Breast epithelium (tissue), 4 donors: ENCODE data around the gene UTP3. TPM values are rescaled to one million over a fixed set of nuclear protein-coding genes. Genes with fewer than 3 reads are reported as not detected.
A peak's percentile ranks its signal among the peaks of the same experiment; 100 is the strongest.
"Not testable (repeated sequence)": the region's sequence is repeated elsewhere in the genome, so short reads cannot be mapped to it uniquely, and the experiment has no call there.

ENCODE experiments used
- DNase-seq, 2 donors: peaks; one replicate each; pipeline ENCODE4 v3.0.0-alpha.2; 2019; ENCODE audit warnings: low spot score in 2 of 2
- H3K27ac ChIP-seq, 2 donors: fragments of 200-600 bp; sonication (generic) in 1 of 2; one replicate each; pipeline ENCODE4 v1.5.1; 2016 to 2019; ENCODE audit warnings: mild to moderate bottlenecking in 1 of 2
- H3K27me3 ChIP-seq, 2 donors: fragments of 200-600 bp; sonication (generic) in 1 of 2; one replicate each; pipeline versions ENCODE4 v1.5.1 to v1.6.0; 2017 to 2019; ENCODE audit warnings: control low read depth in 1 of 2, mild to moderate bottlenecking in 1 of 2
- H3K36me3 ChIP-seq: fragments of 200-600 bp; one replicate; pipeline ENCODE4 v1.5.1; 2019
- H3K4me1 ChIP-seq, 2 donors: fragments of 200-600 bp; sonication (generic); one replicate each; pipeline ENCODE4 v1.5.1; 2016 to 2019; ENCODE audit warnings: control low read depth in 1 of 2
- H3K4me3 ChIP-seq, 3 donors: fragments of 200-600 bp; sonication (generic); 1 replicate in 2 of 3; 2 replicates in 1 of 3; pipeline ENCODE4 v1.5.1; 2016 to 2019; ENCODE audit warnings: mild to moderate bottlenecking in 3 of 3, moderate library complexity in 2 of 3
- H3K9me3 ChIP-seq, 2 donors: fragments of 200-600 bp; sonication (generic) in 1 of 2; one replicate each; pipeline ENCODE4 v1.5.1; 2016 to 2019; ENCODE audit warnings: control low read depth in 1 of 2
- CTCF ChIP-seq, 3 donors: fragments of 450-650 bp; IDR thresholded peaks; one replicate each; pipeline ENCODE4 v1.5.1; 2016 to 2017; ENCODE audit warnings: antibody characterized with exemption in 3 of 3, mild to moderate bottlenecking in 3 of 3, moderate library complexity in 3 of 3
- POLR2A ChIP-seq: fragments of 450-650 bp; IDR thresholded peaks from one replicate; pipeline ENCODE4 v1.6.1; 2016; ENCODE audit warnings: antibody characterized with exemption, mild to moderate bottlenecking, moderate library complexity
- POLR2AphosphoS5 ChIP-seq, 3 donors: sonication (generic); formaldehyde crosslinking; IDR thresholded peaks; one replicate each; pipeline ENCODE4 v1.6.1; 2017; ENCODE audit warnings: antibody characterized with exemption in 3 of 3
- intact Hi-C: fragments of 100-400 bp; cut with DNase I; formaldehyde crosslinking; loops from one replicate; pipeline ENCODE4 v1.15.1; 2023; ENCODE audit warnings: low total_unique reads
- total RNA-seq, 3 donors: library from RNA; depleted of rRNA; stranded (reverse); fragments of >200 nt; gene quantifications; one replicate each; pipeline ENCODE4 v1.1.0, GENCODE V29; 2016

UTP3 gene, protein sequence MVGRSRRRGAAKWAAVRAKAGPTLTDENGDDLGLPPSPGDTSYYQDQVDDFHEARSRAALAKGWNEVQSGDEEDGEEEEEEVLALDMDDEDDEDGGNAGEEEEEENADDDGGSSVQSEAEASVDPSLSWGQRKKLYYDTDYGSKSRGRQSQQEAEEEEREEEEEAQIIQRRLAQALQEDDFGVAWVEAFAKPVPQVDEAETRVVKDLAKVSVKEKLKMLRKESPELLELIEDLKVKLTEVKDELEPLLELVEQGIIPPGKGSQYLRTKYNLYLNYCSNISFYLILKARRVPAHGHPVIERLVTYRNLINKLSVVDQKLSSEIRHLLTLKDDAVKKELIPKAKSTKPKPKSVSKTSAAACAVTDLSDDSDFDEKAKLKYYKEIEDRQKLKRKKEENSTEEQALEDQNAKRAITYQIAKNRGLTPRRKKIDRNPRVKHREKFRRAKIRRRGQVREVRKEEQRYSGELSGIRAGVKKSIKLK
- 10 to 100 TPM; 18.9 to 22.0 (median 19.3) TPM for total RNA-seq

DNA sequence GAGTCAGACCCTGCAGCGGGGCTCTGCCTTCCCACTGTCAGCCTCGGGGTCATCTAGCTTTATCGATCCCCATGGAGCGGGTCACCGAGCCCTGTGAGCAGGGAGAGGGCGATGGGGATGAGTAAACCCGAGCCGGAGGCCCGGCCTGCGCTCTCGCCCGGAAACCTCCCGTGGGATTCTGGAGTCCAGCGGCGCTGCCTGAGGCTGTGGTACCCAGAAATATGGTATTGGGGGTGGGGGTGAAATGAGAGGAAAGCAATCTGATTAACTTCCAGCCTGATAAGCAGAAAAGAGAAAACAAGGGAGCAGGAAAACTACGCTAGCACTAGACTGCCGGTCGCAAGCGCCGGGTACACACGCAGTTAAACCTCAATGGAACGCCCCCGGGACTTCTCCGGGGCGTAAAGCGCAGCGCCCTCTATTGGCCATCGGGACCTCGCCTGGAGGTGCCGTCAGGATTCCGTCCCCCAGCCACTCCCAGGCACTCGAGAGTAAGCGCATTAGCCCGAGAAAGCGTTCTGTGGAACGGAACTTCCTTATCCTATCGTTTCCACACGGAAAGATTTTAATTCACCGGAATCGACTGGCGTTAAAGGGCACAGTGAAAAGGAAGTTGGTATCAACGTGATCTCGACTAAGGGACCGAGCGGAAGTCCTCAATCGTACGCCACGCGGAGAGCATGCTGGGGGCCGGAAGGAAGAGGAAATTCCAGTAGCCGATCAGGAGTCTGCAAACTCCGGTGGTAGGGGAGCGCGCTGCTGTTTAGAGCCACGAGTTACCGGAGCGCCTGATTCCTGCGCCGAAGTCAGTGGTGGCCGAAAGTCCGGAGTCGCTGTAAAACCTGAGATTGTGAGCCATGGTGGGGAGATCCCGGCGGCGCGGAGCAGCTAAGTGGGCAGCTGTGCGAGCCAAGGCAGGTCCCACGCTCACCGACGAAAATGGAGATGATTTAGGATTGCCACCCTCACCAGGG is at the start of gene UTP3:
TSS of gene UTP3 (plus strand) at position 712 of the 974 bp plus-strand sequence. CDS start at position 858, 146 bp downstream.
- no peaks in the 10 kb centered on the region for H3K9me3 ChIP-seq
- H3K4me1 ChIP-seq, result peaks cover 0 to 4% of the 10 kb centered on the region in 2 donors
- no peaks in the 10 kb centered on the region for H3K36me3 ChIP-seq
- peak within 1 kb of the TSS; percentile 82 to 92 (median 87) for H3K4me3 ChIP-seq
- H3K27me3 ChIP-seq, result no peaks in the 10 kb centered on the region
- intact Hi-C loops, result no loop called here
- peak within 1 kb of the TSS; percentile 96 to 97 for H3K27ac ChIP-seq
- DNase-seq, result peak; percentile 92
- TF ChIP-seq POLR2AphosphoS5 (IDR thresholded peaks at IDR 0.05), result peak; percentile 83 to 97 (median 89)
- TF ChIP-seq CTCF (IDR thresholded peaks at IDR 0.05), result peak; percentile 71 to 91 (median 91)
- no peak for TF ChIP-seq POLR2A

GRCh38 chr4:70640192-70640591 is 48.1 kb upstream of the UTP3 start:
- no peak overlapping the region for H3K4me3 ChIP-seq
- no peaks in the 10 kb centered on the region for H3K4me1 ChIP-seq
- DNase-seq, result no peak
- no peaks in the 10 kb centered on the region for H3K36me3 ChIP-seq
- TF ChIP-seq POLR2A (no peak), POLR2AphosphoS5 (IDR thresholded peaks at IDR 0.05) (no peak), CTCF (IDR thresholded peaks at IDR 0.05) (no peak)
- H3K27me3 ChIP-seq, result no peaks in the 10 kb centered on the region
- intact Hi-C loops, result no loop called here
- H3K27ac ChIP-seq, result no peak overlapping the region
- H3K9me3 ChIP-seq, result no peaks in the 10 kb centered on the region

DNA sequence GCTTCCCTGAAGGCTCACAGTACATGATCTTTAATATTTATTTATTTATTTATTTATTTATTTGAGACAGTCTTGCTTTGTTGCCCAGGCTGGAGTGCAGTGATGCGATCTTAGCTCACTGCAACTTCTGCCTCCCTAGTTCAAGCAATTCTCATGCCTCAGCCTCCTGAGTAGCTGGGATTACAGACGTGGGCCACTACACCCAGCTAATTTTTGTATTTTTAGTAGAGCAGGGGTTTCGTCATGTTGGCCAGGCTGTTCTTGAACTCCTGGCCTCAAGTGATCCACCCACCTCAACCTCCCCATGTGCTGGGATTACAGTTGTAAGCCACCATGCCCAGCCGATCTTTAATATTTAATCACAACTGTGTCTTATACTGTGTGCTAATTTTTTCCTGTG is 37.6 kb upstream of the UTP3 start:
- H3K4me1 ChIP-seq, H3K9me3 ChIP-seq, H3K4me3 ChIP-seq, DNase-seq, intact Hi-C loops, H3K27me3 ChIP-seq, H3K36me3 ChIP-seq, H3K27ac ChIP-seq: not testable (repeated sequence)

GRCh38 chr4:70651864-70652506 is 36.3 kb upstream of the UTP3 start:
- intact Hi-C loops, result no loop called here

More at GRCh38 chr4:70651864-70652506, 36.3 kb upstream of the UTP3 start:
- Histone ChIP-seq H3K27me3 (no peaks in the 10 kb centered on the region), H3K4me3 (no peak overlapping the region), H3K27ac (no peak overlapping the region), H3K9me3 (no peaks in the 10 kb centered on the region), H3K36me3 (no peaks in the 10 kb centered on the region), H3K4me1 (no peaks in the 10 kb centered on the region)
- DNase-seq, result no peak
- no peak for TF ChIP-seq POLR2AphosphoS5 (IDR thresholded peaks at IDR 0.05)
- TF ChIP-seq CTCF (IDR thresholded peaks at IDR 0.05), result peak in 2 of 3 donors; percentile 45 to 59
